Body of pancreas (tissue), 4 donors: Measurements from ENCODE around the gene SH2D4B.

Source experiments
- POLR2A ChIP-seq, 3 donors: fragments of 450-650 bp; IDR thresholded peaks; one replicate each; pipeline ENCODE4 v1.6.1; 2016; ENCODE audit warnings: antibody characterized with exemption in 3 of 3, mild to moderate bottlenecking in 2 of 3
- TF ChIP-seq, protein P1 (sequence below), 7 experiments: fragments of 450-650 bp in 4 of 7; fragments of 200-600 bp in 3 of 7; sonication (generic) in 3 of 7; IDR thresholded peaks; one replicate each; pipeline ENCODE4 v1.5.1; 2016 to 2019; ENCODE audit warnings: antibody characterized with exemption in 7 of 7

DNA sequence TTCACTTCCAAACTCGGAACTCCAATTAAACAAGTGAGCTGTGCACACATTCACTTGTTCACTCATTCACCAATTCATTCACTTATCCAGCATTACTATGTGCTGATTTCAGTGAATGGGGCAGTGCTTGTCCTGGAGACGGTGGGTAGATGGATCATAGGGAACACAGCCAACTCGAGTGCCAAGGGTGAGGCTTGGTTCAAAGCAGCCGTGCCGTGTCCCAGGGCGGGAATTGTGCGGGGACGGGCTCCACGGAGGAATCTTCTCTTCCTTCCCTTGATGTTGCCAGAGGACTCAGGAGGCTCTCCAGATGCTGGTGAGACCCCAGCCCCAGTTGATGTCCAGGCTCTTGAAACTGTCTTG, 2.9 kb downstream of the SH2D4B start:
- TF ChIP-seq, protein P1, sequence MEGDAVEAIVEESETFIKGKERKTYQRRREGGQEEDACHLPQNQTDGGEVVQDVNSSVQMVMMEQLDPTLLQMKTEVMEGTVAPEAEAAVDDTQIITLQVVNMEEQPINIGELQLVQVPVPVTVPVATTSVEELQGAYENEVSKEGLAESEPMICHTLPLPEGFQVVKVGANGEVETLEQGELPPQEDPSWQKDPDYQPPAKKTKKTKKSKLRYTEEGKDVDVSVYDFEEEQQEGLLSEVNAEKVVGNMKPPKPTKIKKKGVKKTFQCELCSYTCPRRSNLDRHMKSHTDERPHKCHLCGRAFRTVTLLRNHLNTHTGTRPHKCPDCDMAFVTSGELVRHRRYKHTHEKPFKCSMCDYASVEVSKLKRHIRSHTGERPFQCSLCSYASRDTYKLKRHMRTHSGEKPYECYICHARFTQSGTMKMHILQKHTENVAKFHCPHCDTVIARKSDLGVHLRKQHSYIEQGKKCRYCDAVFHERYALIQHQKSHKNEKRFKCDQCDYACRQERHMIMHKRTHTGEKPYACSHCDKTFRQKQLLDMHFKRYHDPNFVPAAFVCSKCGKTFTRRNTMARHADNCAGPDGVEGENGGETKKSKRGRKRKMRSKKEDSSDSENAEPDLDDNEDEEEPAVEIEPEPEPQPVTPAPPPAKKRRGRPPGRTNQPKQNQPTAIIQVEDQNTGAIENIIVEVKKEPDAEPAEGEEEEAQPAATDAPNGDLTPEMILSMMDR (IDR thresholded peaks at IDR 0.05): no peak
- TF ChIP-seq POLR2A (IDR thresholded peaks at IDR 0.05): no peak
